Liver (tissue), 9 donors: ENCODE results near the gene FILIP1. TPM values are rescaled to one million over a fixed set of nuclear protein-coding genes. Genes with fewer than 3 reads are reported as not detected.

ENCODE experiments used
- DNase-seq: peaks from one replicate; pipeline ENCODE4 v3.0.0-alpha.2; 2017; ENCODE audit warnings: low spot score
- H3K27ac ChIP-seq, 2 donors: one replicate each; pipeline ENCODE4 v1.7.0; 2013; ENCODE audit warnings: inconsistent platforms in 2 of 2, low read length in 2 of 2, control low read depth in 1 of 2, low read depth in 1 of 2, mild to moderate bottlenecking in 1 of 2
- H3K27me3 ChIP-seq, 4 donors: one replicate each; pipeline versions ENCODE4 v1.6.1 to v1.7.0; 2013; ENCODE audit warnings: low read length in 3 of 4, inconsistent platforms in 1 of 4, mild to moderate bottlenecking in 1 of 4, moderate library complexity in 1 of 4; ENCODE audit not compliant: control insufficient read depth in 4 of 4, insufficient read depth in 4 of 4
- H3K36me3 ChIP-seq, 4 donors: one replicate each; pipeline versions ENCODE4 v1.6.1 to v1.7.0; 2013; ENCODE audit warnings: low read length in 3 of 4, mild to moderate bottlenecking in 3 of 4, low read depth in 1 of 4, moderate library complexity in 1 of 4; ENCODE audit not compliant: control insufficient read depth in 4 of 4, insufficient read depth in 3 of 4
- H3K4me1 ChIP-seq, 4 donors: one replicate each; pipeline versions ENCODE4 v1.6.1 to v1.7.0; 2013; ENCODE audit warnings: low read length in 3 of 4, mild to moderate bottlenecking in 3 of 4, moderate library complexity in 1 of 4; ENCODE audit not compliant: control insufficient read depth in 4 of 4, insufficient read depth in 4 of 4
- H3K4me3 ChIP-seq, 3 donors: one replicate each; pipeline versions ENCODE4 v1.6.1 to v1.7.0; 2013; ENCODE audit warnings: low read length in 3 of 3, control low read depth in 1 of 3, low read depth in 1 of 3, mild to moderate bottlenecking in 1 of 3
- H3K9ac ChIP-seq, 2 donors: one replicate each; pipeline ENCODE4 v1.7.0; 2013; ENCODE audit warnings: low read length in 2 of 2, mild to moderate bottlenecking in 2 of 2, moderate library complexity in 2 of 2, control low read depth in 1 of 2, low read depth in 1 of 2
- H3K9me3 ChIP-seq, 4 donors: one replicate each; pipeline versions ENCODE4 v1.6.1 to v1.7.0; 2013; ENCODE audit warnings: low read length in 3 of 4; ENCODE audit not compliant: control insufficient read depth in 4 of 4
- EGR1 ChIP-seq, 2 donors: IDR thresholded peaks; 2 replicates each; pipeline ENCODE4 v1.6.1; 2016 to 2018; ENCODE audit warnings: antibody characterized with exemption in 2 of 2, low read depth in 2 of 2
- FOXA1 ChIP-seq: IDR thresholded peaks from 2 replicates; pipeline ENCODE4 v1.6.1; 2016; ENCODE audit warnings: antibody characterized with exemption
- FOXA2 ChIP-seq: IDR thresholded peaks from 2 replicates; pipeline ENCODE4 v1.6.1; 2016; ENCODE audit warnings: antibody characterized with exemption
- HNF4A ChIP-seq, 2 donors: conservative IDR thresholded peaks; 2 replicates each; pipeline ENCODE4 v1.6.1; 2016; ENCODE audit warnings: antibody characterized with exemption in 2 of 2, mild to moderate bottlenecking in 2 of 2
- HNF4G ChIP-seq: IDR thresholded peaks from 2 replicates; pipeline ENCODE4 v1.6.1; 2016; ENCODE audit warnings: antibody characterized with exemption
- JUND ChIP-seq, 2 donors: IDR thresholded peaks; 2 replicates each; pipeline ENCODE4 v1.6.1; 2016; ENCODE audit warnings: antibody characterized with exemption in 2 of 2
- NR2F2 ChIP-seq: IDR thresholded peaks from 2 replicates; pipeline ENCODE4 v1.6.1; 2016; ENCODE audit warnings: antibody characterized with exemption
- RAD21 ChIP-seq, 2 donors: IDR thresholded peaks; 2 replicates each; pipeline ENCODE4 v1.6.1; 2016; ENCODE audit warnings: antibody characterized with exemption in 2 of 2, mild to moderate bottlenecking in 2 of 2
- REST ChIP-seq: IDR thresholded peaks from 2 replicates; pipeline ENCODE4 v1.6.1; 2016; ENCODE audit warnings: antibody characterized with exemption, mild to moderate bottlenecking
- RXRA ChIP-seq, 2 donors: IDR thresholded peaks; 2 replicates each; pipeline ENCODE4 v1.6.1; 2017 to 2018; ENCODE audit warnings: antibody characterized with exemption in 2 of 2, mild to moderate bottlenecking in 1 of 2
- SP1 ChIP-seq: IDR thresholded peaks from 2 replicates; pipeline ENCODE4 v1.6.1; 2018; ENCODE audit warnings: antibody characterized with exemption, mild to moderate bottlenecking
- YY1 ChIP-seq: IDR thresholded peaks from 2 replicates; pipeline ENCODE4 v1.6.1; 2016; ENCODE audit warnings: antibody characterized with exemption, mild to moderate bottlenecking
- WGBS: extraction: QIAGEN DNeasy Blood & Tissue Kit; methylation state at CpG from one replicate; pipeline ENCODE4 v1.1.7; 2013; 5-methylcytosine and 5-hydroxymethylcytosine counted together
- polyA plus RNA-seq, 2 donors: library from polyadenylated mRNA; stranded (reverse) in 1 of 2; unstranded in 1 of 2; fragments of 200-250 nt in 1 of 2; fragments of >200 nt in 1 of 2; fragmentation: Nextera tagmentation in 1 of 2; extraction: Ambion mirVana in 1 of 2; gene quantifications; one replicate each; pipeline versions ENCODE4 v1.2.1 to v1.2.3, GENCODE V29; 2013 to 2015
- total RNA-seq, 2 donors: library from RNA; depleted of rRNA; stranded (reverse); fragments of >200 nt; gene quantifications; one replicate each; pipeline ENCODE4 v1.2.3, GENCODE V29; 2014
- TF ChIP-seq, protein P1 (sequence below): IDR thresholded peaks from 2 replicates; pipeline ENCODE4 v1.6.1; 2016; ENCODE audit warnings: antibody characterized with exemption
- TF ChIP-seq, protein P2 (sequence below): IDR thresholded peaks from 2 replicates; pipeline ENCODE4 v1.6.1; 2016; ENCODE audit warnings: antibody characterized with exemption
- TF ChIP-seq, protein P3 (sequence below): IDR thresholded peaks from 2 replicates; pipeline ENCODE4 v1.6.1; 2016; ENCODE audit warnings: antibody characterized with exemption
- donor health status: healthy.
- donor health status: healthy.
- donor health status: healthy.
- donor health status: healthy.
- donor health status: healthy.

Gene FILIP1
- total and polyA plus RNA-seq, 4 donors: 0.70 to 2.8 (median 1.1) TPM

GRCh38 chr6:75512591-75512990 is 19.0 kb upstream of the FILIP1 start:
- H3K4me1 ChIP-seq: no peaks in the 10 kb centered on the region
- no peak overlapping the region for H3K27ac ChIP-seq
- no peak overlapping the region for H3K4me3 ChIP-seq
- no peaks in the 10 kb centered on the region for H3K36me3 ChIP-seq
- no peaks in the 10 kb centered on the region for H3K9me3 ChIP-seq
- no peak for DNase-seq
- H3K9ac ChIP-seq: no peak overlapping the region
- WGBS: 95% methylated on average over 2 of the region's 2 CpGs
- no peaks in the 10 kb centered on the region for H3K27me3 ChIP-seq
- no peak for TF ChIP-seq FOXA2
- TF ChIP-seq RAD21 (IDR thresholded peaks at IDR 0.05): no peak
- no peak for TF ChIP-seq REST

DNA sequence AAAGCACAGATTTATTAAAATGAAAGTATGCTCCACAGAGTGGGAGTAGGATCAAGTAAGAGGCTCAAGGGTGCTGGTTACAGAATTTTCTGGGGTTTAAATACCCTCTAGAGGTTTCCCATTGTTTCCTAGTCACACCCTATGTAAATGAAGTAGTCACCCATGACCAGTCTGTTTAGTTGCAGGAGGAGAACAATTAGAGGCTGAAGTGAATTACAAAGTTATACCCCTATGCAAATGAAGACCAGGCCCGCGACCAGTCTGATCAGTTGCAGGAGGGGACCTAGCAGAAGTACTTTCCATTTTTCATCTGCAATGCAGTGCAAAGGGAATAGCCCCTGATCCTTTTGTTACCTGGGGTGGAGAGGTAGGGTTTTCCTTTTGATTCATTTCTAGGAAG is 11.8 kb upstream of the FILIP1 start:
- DNase-seq: no peak
- Histone ChIP-seq H3K4me3 (no peak overlapping the region), H3K27me3 (peaks cover 0 to 3% (median 0%) of the 10 kb centered on the region in 4 donors), H3K27ac (no peak overlapping the region), H3K36me3 (no peaks in the 10 kb centered on the region), H3K9ac (no peak overlapping the region), H3K9me3 (no peaks in the 10 kb centered on the region), H3K4me1 (no peaks in the 10 kb centered on the region)
- WGBS: 83% methylated on average over 2 of the region's 2 CpGs
- TF ChIP-seq HNF4A (conservative IDR thresholded peaks at IDR 0.05): no peak
- TF ChIP-seq, protein P1, sequence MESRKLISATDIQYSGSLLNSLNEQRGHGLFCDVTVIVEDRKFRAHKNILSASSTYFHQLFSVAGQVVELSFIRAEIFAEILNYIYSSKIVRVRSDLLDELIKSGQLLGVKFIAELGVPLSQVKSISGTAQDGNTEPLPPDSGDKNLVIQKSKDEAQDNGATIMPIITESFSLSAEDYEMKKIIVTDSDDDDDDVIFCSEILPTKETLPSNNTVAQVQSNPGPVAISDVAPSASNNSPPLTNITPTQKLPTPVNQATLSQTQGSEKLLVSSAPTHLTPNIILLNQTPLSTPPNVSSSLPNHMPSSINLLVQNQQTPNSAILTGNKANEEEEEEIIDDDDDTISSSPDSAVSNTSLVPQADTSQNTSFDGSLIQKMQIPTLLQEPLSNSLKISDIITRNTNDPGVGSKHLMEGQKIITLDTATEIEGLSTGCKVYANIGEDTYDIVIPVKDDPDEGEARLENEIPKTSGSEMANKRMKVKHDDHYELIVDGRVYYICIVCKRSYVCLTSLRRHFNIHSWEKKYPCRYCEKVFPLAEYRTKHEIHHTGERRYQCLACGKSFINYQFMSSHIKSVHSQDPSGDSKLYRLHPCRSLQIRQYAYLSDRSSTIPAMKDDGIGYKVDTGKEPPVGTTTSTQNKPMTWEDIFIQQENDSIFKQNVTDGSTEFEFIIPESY: no peak
- no peak for TF ChIP-seq FOXA1
- no peak for TF ChIP-seq HNF4G
- TF ChIP-seq RXRA (IDR thresholded peaks at IDR 0.05): no peak
- TF ChIP-seq EGR1 (IDR thresholded peaks at IDR 0.05; ENCODE audit: low read depth in 2 of 2): no peak
- TF ChIP-seq JUND (IDR thresholded peaks at IDR 0.05): no peak
- no peak for TF ChIP-seq SP1
- TF ChIP-seq, protein P2, sequence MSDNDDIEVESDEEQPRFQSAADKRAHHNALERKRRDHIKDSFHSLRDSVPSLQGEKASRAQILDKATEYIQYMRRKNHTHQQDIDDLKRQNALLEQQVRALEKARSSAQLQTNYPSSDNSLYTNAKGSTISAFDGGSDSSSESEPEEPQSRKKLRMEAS: no peak
- TF ChIP-seq REST: no peak
- TF ChIP-seq, protein P3, sequence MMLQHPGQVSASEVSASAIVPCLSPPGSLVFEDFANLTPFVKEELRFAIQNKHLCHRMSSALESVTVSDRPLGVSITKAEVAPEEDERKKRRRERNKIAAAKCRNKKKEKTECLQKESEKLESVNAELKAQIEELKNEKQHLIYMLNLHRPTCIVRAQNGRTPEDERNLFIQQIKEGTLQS: no peak
- no peak for TF ChIP-seq NR2F2
- TF ChIP-seq YY1: no peak
